HG03460 (cell line): ENCODE data around the gene PPP6C.
A peak's percentile ranks its signal among the peaks of the same experiment; 100 is the strongest.
"Not testable (repeated sequence)": the region's sequence is repeated elsewhere in the genome, so short reads cannot be mapped to it uniquely, and the experiment has no call there.

Experiments used
- ATAC-seq: cut with Tn5 transposase; IDR thresholded peaks from one replicate; pipeline ENCODE4 v1.9.1; 2021; ENCODE audit not compliant: unreplicated experiment

Gene PPP6C

GRCh38 chr9:125189361-125190289 lies at the start of gene PPP6C:
Gene PPP6C, minus strand, starts transcription at chr9:125189803. Its CDS starts 85 bp downstream, at chr9:125189718.
- peak; percentile 96 for ATAC-seq

- ATAC-seq: no peak
Measured at GRCh38 chr9:125238915-125239446, 49.4 kb upstream of the PPP6C start.

- ATAC-seq: no peak
Measured at GRCh38 chr9:125238127-125238914, 48.7 kb upstream of the PPP6C start.

GRCh38 chr9:125236520-125237159 lies 47.0 kb upstream of the PPP6C start:
- ATAC-seq: not testable (repeated sequence)

GRCh38 chr9:125235804-125236519 lies 46.4 kb upstream of the PPP6C start:
- ATAC-seq: no peak

DNA sequence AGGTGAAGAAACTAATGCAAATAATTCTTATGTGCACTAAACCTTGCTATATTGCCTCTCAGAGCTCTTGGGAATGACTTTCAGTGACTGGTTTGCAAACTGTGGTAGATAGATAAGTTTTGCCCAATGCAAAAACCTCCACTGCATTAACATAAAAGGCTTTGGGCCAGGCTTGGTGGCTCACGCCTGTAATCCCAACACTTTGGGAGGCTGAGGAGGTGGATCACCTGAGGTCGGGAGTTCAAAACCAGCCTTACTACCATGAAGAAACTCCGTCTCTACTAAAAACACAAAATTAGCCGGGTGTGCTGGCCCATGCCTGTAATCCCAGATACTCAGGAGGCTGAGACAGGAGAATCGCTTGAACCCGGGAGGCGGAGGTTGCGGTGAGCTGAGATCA lies 44.5 kb upstream of the PPP6C start:
- ATAC-seq: not testable (repeated sequence)

GRCh38 chr9:125233678-125234077 lies 44.1 kb upstream of the PPP6C start:
- no peak for ATAC-seq

DNA sequence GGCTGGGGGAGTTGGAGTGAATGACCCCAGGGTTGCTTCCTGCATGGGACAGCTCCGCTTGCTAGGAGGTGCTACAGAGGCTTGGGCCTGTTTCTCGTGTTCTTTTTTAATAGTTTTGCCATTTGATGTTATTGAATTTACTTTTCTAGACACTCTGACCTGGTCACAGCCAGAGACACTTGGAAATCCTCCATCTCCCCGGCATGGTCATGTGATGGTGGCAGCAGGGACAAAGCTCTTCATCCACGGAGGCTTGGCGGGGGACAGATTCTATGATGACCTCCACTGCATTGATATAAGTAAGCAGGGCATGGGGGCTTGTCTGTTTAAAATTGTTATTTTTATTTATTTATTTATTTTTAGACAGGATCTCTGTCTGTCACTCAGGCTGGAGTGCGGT lies 38.2 kb upstream of the PPP6C start:
- ATAC-seq: no peak

DNA sequence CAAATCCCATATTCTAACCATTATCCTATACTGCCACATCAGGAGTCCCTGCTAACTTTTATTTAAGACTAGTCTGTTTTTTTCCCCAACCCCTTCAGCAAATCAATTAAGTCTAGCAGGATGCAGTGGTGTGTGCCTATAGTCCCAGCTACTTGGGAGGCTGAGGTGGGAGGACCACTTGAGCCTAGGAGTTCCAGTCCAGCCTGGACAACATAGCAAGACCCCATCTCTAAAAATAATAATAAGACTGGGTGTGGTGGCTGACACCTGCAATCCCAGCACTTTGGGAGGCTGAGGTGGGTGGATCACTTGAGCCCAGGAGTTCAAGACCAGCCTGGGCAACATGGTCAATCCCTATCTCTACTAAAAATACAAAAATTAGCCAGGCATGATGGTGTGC lies 35.3 kb upstream of the PPP6C start:
- not testable (repeated sequence) for ATAC-seq

GRCh38 chr9:125218621-125219020 lies 29.0 kb upstream of the PPP6C start:
- ATAC-seq: no peak

GRCh38 chr9:125214186-125214585 lies 24.6 kb upstream of the PPP6C start:
- ATAC-seq: no peak

DNA sequence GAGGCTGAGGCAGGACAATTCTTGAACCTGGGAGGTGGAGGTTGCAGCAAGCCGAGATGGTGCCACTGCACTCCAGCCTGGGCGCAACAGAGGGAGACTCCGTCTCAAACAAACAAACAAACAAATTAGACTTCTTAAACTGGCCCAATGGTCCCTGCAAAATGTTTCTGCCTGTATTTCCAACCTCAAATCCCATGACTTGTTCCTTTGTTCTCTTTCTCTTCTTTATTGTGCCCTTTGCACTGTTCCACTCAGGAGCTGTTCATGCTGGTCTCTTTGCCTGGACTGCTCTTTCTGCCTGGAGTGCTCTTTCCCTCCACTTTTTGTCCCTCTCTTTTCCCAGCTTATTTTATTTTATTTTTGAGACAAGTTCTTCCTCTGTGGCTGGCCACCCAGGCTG lies 14.9 kb upstream of the PPP6C start:
- ATAC-seq: no peak

- no peak for ATAC-seq
Measured at GRCh38 chr9:125202846-125203618, 13.4 kb upstream of the PPP6C start.

DNA sequence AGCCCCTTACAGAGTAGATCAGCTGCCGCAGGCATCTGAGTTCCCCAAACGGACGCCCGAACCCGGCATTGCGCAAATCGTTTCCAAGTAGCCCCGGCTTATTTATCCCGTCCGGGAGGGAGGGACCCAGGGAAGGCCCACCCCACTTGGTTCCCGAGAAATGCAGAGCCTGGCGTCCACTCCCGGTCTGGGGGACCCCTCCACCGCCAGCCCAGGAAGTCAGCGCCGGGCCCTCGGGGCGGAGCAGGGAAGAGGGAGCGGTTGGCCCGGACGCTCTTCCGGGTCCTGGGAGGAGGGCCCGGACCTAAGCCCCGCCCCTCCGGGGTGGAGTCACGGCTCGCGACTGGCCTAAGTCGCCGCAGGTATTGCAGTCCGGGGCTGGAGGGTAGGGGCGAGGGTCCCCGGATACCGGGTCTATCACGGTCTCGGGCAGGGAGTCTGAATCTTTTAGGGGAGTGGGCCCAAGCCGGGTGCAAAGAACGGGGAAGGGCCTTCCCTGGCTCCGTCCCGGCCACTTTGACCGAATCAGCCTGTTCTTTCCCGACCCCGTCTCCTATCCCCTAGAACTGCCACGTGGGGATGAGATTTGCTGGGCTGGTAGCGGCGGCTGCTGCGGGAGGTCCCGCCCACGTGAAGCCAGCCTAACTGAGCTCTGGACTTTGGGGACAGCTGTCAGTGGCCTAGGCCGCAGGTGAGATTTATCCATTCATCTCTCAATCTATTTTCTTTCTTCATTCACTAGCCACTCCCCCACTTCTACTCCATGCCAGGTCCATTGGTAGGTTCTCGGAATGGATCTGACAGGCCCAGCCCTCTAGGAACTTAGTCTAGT lies 10.8 kb upstream of the PPP6C start, which contains the start of gene RABEPK:
Gene RABEPK, plus strand, starts transcription at position 327 of the 832 bp plus-strand sequence. CDS start 2,472 bp downstream, outside the sequence.
- ATAC-seq: peak; percentile 99

DNA sequence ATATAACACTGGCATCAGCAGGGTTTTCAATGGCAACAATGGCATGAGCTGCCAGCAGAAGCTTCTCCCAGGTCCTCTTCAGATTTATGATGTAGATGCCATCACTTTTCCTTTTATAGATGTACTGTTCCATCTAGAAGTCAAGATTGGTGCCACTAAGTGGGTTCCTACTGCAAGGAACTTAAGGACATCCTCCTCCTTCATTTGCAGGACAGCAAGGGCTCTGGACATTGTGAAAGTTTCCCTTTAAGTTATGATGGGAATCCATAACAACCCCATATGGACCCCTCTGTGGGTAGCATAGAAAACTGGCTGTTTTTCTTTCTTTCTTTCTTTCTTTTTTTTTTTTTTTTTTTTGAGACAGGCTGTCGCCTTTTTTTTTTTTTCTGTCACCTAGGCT lies 6.0 kb upstream of the PPP6C start:
- not testable (repeated sequence) for ATAC-seq

- ATAC-seq: not testable (repeated sequence)
Measured at GRCh38 chr9:125194466-125194865, 4.9 kb upstream of the PPP6C start.

DNA sequence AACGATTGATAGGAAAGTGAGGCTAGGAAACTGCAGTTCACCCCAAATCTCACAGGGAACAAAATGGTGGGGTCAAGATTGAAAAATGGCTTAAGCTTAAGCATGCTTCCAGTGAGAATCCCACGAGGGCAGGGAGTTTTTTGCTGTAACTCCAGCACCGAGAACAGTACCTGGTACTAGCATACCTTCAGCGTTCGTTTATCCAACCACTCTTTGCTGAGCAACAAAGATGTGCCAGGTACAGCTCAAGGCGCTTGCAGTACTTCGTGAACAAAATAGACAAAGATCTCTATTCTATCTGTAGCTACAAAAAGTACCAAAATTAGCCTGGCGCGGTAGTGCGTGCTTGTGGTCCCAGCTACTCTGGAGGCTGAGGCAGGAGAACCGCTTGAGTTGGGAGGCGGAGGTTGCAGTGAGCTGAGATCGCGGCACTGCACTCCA lies 778 bp upstream of the PPP6C start:
- no peak for ATAC-seq

GRCh38 chr9:125189011-125189360 lies 617 bp downstream of the PPP6C start:
- ATAC-seq: peak; percentile 12

GRCh38 chr9:125183561-125183960 lies 6.0 kb downstream of the PPP6C start:
- no peak for ATAC-seq
